Measurements from ENCODE around the gene RASD1. TPM values are rescaled to one million over a fixed set of nuclear protein-coding genes. Genes with fewer than 3 reads are reported as not detected.

RASD1 gene
- polyA plus RNA-seq, 2 of the 4 experiments (the other 2 are of a cell fraction), result 0.92 to 1.4 TPM

- Histone ChIP-seq H3K4me3 (peak overlapping the region; percentile 63), H3K27ac (peak overlapping the region; percentile 81 to 93; a peak in 5 of 6 replicates), H3K9me3 (no peaks in the 10 kb centered on the region), H3K4me2 (peak overlapping the region; percentile 95), H3K4me1 (peaks cover 4% of the 10 kb centered on the region; the same call in 2 of the 3 replicates)
- DNase-seq (ENCODE audit: low read depth in 1 of 2, low spot score in 1 of 2), result no peak
- 86% methylated on average over 61 of the region's 65 CpGs for WGBS (ENCODE audit: missing lambda C conversion rate)
- TF ChIP-seq GATA3 (IDR thresholded peaks at IDR 0.05; ENCODE audit: borderline replicate concordance) (no peak), FOSB (CRISPR knock-in tag; IDR thresholded peaks at IDR 0.05) (no peak), HOXB5 (CRISPR knock-in tag; IDR thresholded peaks at IDR 0.05) (no peak), CHD4 (IDR thresholded peaks at IDR 0.05; ENCODE audit: borderline replicate concordance) (no peak), E2F6 (IDR thresholded peaks at IDR 0.05; ENCODE audit: borderline replicate concordance, low read depth) (no peak), MAX (IDR thresholded peaks at IDR 0.05) (no peak; the same call in 1 of the 2 replicates), ZFP36 (IDR thresholded peaks at IDR 0.05; ENCODE audit: borderline replicate concordance, partially characterized antibody) (no peak), RARB (CRISPR knock-in tag; IDR thresholded peaks at IDR 0.05) (no peak), RAD21 (conservative IDR thresholded peaks at IDR 0.05 in 1 of 2, IDR thresholded peaks at IDR 0.05 in 1 of 2) (no peak), POLR2AphosphoS2 (conservative IDR thresholded peaks at IDR 0.05; ENCODE audit: low read length) (no peak), FOXS1 (CRISPR knock-in tag; IDR thresholded peaks at IDR 0.05) (no peak), CBX2 (IDR thresholded peaks at IDR 0.05; ENCODE audit: borderline replicate concordance, low read depth) (no peak), REST (IDR thresholded peaks at IDR 0.05) (no peak), MAZ (IDR thresholded peaks at IDR 0.05; ENCODE audit: borderline replicate concordance, low read depth, low read length) (no peak), PHF8 (IDR thresholded peaks at IDR 0.05; ENCODE audit: borderline replicate concordance, low read depth) (no peak), ZC3H11A (IDR thresholded peaks at IDR 0.05) (no peak)
- FAIRE-seq, result no peak
- POLR2A ChIA-PET, result interaction anchor here (0.6 to 2.1 kb wide), 16 partner anchors 11 to 157 kb away, joined by 3 to 22 read pairs (median 8); partner anchors contain the start of gene PEMT
- ATAC-seq, result no peak
- CTCF ChIA-PET, result interaction anchor here (0.6 to 9.6 kb wide), 55 partner anchors 11 to 477 kb away, joined by 3 to 254 read pairs (median 8); partner anchors contain the start of genes MED9 and PEMT
Observed at GRCh38 chr17:17495536-17496188, 533 bp downstream of the RASD1 start.

- 95% methylated on average over 69 of the region's 71 CpGs for WGBS (ENCODE audit: missing lambda C conversion rate)
- DNase-seq (ENCODE audit: low read depth in 1 of 2, low spot score in 1 of 2) (no peak), FAIRE-seq (no peak), ATAC-seq (no peak)
- no peaks in the 10 kb centered on the region for H3K9me3 ChIP-seq
- H3K4me1 ChIP-seq, result peaks cover 4% of the 10 kb centered on the region; the same call in 2 of the 3 replicates
- no peak overlapping the region for H3K4me2 ChIP-seq
- ChIA-PET CTCF (interaction anchor here (1.0 to 9.6 kb wide), 14 partner anchors 18 to 146 kb away, joined by 4 to 254 read pairs (median 22); partner anchors contain the start of genes MED9 and PEMT), POLR2A (no interaction called here)
- H3K27ac ChIP-seq, result no peak overlapping the region
- no peak overlapping the region for H3K4me3 ChIP-seq
- no peak for TF ChIP-seq PBX3 (IDR thresholded peaks at IDR 0.05)
- no peak for TF ChIP-seq MAX (IDR thresholded peaks at IDR 0.05)
- TF ChIP-seq HDAC2 (IDR thresholded peaks at IDR 0.05), result no peak
- no peak for TF ChIP-seq POLR2A (IDR thresholded peaks at IDR 0.05; ENCODE audit: low read length)
- no peak for TF ChIP-seq MAZ (IDR thresholded peaks at IDR 0.05; ENCODE audit: borderline replicate concordance, low read depth, low read length)
- no peak for TF ChIP-seq KDM5A (IDR thresholded peaks at IDR 0.05)
- no peak for TF ChIP-seq ESRRA (IDR thresholded peaks at IDR 0.05; ENCODE audit: borderline replicate concordance, low read length)
- no peak for TF ChIP-seq CHD2 (IDR thresholded peaks at IDR 0.05; ENCODE audit: low read length, partially characterized antibody)
- TF ChIP-seq RCOR1 (IDR thresholded peaks at IDR 0.05; ENCODE audit: low read depth, low read length), result no peak
- TF ChIP-seq SMC3 (IDR thresholded peaks at IDR 0.05), result no peak
- TF ChIP-seq RFX5 (IDR thresholded peaks at IDR 0.05), result no peak
- TF ChIP-seq CHD4 (IDR thresholded peaks at IDR 0.05; ENCODE audit: borderline replicate concordance), result no peak
- no peak for TF ChIP-seq TFCP2L1 (CRISPR knock-in tag; IDR thresholded peaks at IDR 0.05)
- no peak for TF ChIP-seq RNF2 (IDR thresholded peaks at IDR 0.05; ENCODE audit: borderline replicate concordance, low read depth)
Observed at GRCh38 chr17:17494870-17495535, 1.2 kb downstream of the RASD1 start.

All from A549 (cell line).